ENCODE data around the gene BYSL.

The BYSL gene

DNA sequence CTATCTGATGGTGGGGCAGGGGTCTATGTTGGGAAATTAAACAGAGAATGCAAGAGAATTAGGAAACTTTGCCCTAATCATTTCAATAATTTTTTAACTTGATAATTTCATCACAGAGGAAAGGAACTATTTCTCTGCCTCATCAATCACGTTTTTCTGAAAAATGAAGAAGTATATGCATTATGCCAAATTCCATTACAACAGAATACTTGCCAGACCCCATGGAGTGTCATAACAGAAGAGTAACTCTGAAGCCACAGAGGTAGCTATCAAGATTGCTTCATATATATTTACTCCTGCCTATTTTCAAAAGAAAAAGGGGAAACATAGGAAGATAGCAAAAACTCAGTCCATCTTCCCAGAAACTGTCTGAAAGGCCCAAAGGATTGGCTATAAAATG lies 20.4 kb upstream of the BYSL start:
- H3K36me3 ChIP-seq (ENCODE audit: insufficient read depth, low read length) = peaks cover 10% of the 10 kb centered on the region; the same call in 1 of the 2 replicates
- H3K9me2 ChIP-seq (replicated peaks; ENCODE audit: low read depth, low read length) = no peaks in the 10 kb centered on the region
- no peaks in the 10 kb centered on the region for H3K79me2 ChIP-seq (ENCODE audit: insufficient read depth, low read length)
- TF ChIP-seq EZH2phosphoT487 (IDR thresholded peaks at IDR 0.05; ENCODE audit: borderline replicate concordance) = no peak
- TF ChIP-seq, protein P1, sequence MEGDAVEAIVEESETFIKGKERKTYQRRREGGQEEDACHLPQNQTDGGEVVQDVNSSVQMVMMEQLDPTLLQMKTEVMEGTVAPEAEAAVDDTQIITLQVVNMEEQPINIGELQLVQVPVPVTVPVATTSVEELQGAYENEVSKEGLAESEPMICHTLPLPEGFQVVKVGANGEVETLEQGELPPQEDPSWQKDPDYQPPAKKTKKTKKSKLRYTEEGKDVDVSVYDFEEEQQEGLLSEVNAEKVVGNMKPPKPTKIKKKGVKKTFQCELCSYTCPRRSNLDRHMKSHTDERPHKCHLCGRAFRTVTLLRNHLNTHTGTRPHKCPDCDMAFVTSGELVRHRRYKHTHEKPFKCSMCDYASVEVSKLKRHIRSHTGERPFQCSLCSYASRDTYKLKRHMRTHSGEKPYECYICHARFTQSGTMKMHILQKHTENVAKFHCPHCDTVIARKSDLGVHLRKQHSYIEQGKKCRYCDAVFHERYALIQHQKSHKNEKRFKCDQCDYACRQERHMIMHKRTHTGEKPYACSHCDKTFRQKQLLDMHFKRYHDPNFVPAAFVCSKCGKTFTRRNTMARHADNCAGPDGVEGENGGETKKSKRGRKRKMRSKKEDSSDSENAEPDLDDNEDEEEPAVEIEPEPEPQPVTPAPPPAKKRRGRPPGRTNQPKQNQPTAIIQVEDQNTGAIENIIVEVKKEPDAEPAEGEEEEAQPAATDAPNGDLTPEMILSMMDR (conservative IDR thresholded peaks at IDR 0.05; ENCODE audit: low read length) = no peak
- H3K4me2 ChIP-seq (ENCODE audit: low read depth, low read length, poor library complexity, severe bottlenecking) = no peak overlapping the region
- no peak overlapping the region for H3K4me3 ChIP-seq (ENCODE audit: low read length, poor library complexity, severe bottlenecking)
- no peaks in the 10 kb centered on the region for H3F3A ChIP-seq (ENCODE audit: low read depth)
- no peaks in the 10 kb centered on the region for H3K27me3 ChIP-seq (ENCODE audit: insufficient read depth, low read length, poor library complexity, severe bottlenecking)
- H3K9me3 ChIP-seq (ENCODE audit: insufficient read depth, low read depth, low read length) = no peaks in the 10 kb centered on the region
- no peak overlapping the region for H2AFZ ChIP-seq (ENCODE audit: low read length)
- no peaks in the 10 kb centered on the region for H4K20me1 ChIP-seq (ENCODE audit: insufficient read depth, low read length, poor library complexity, severe bottlenecking)
- no peak overlapping the region for H3K9ac ChIP-seq (ENCODE audit: low read depth, low read length, poor library complexity, severe bottlenecking)
- peaks cover 11% of the 10 kb centered on the region for H3K4me1 ChIP-seq (ENCODE audit: insufficient read depth, low read length, poor library complexity, severe bottlenecking)

DNA sequence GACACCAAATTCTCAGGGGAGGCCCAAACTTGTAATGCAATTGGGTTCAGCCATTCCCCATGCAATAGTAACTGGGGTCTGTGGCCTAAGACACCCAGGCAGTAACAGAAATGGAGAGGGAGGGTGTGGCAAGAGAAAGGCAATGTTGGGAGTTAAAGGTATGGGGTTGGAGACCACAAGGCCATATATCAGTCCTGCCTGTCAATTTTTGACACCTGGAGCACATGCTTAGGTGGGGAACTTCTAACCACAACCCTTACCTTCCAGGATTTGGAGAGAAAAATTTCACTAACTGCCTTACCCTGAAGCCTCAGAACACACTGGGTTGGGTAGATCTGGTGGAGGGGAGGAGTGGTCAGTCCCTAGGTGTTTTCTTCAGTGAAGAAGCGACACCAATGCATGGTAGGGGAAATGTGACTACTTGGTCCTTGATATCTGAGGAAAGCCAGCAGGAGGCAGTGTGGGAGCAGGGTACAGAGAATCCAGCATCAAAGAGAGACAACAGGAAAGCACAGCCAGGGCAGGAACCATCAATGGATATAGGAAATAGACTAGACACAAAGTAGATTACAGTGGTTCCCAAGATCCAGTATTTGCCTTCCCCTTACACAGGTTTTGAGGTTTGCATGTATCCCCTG lies 19.3 kb upstream of the BYSL start:
- TF ChIP-seq, protein P1 (conservative IDR thresholded peaks at IDR 0.05; ENCODE audit: low read length) = peak; percentile 78
- TF ChIP-seq EZH2phosphoT487 (IDR thresholded peaks at IDR 0.05; ENCODE audit: borderline replicate concordance) = no peak
- H3K9me3 ChIP-seq (ENCODE audit: insufficient read depth, low read depth, low read length) = no peaks in the 10 kb centered on the region

DNA sequence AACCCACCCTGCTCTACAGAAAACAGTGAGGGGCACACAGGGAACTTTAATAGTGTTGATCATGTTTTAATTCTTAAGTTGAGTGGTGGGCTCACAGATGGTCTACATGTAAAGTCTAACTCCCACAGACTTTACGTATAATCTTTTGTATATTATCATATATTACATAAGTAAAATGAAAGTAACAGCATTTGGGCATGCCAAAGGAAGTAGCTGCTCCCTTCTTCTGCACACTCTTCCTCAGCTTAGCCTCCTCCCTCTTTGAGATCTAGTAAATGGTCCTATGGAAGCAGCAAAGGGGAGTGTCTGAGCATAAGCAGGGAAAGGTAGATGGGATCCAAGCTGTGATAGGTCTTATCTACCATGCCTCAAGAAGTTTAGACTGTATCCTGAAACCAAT lies 11.6 kb upstream of the BYSL start:
- Histone ChIP-seq H3K4me1 (ENCODE audit: insufficient read depth, low read length, poor library complexity, severe bottlenecking) (peaks cover 2% of the 10 kb centered on the region), H3K4me2 (ENCODE audit: low read depth, low read length, poor library complexity, severe bottlenecking) (no peak overlapping the region), H3F3A (ENCODE audit: low read depth) (no peaks in the 10 kb centered on the region), H3K79me2 (ENCODE audit: insufficient read depth, low read length) (peaks cover 13% of the 10 kb centered on the region; the same call in 1 of the 2 replicates), H4K20me1 (ENCODE audit: insufficient read depth, low read length, poor library complexity, severe bottlenecking) (no peaks in the 10 kb centered on the region), H3K9me3 (ENCODE audit: insufficient read depth, low read depth, low read length) (no peaks in the 10 kb centered on the region), H3K27me3 (ENCODE audit: insufficient read depth, low read length, poor library complexity, severe bottlenecking) (no peaks in the 10 kb centered on the region), H3K4me3 (ENCODE audit: low read length, poor library complexity, severe bottlenecking) (no peak overlapping the region), H3K36me3 (ENCODE audit: insufficient read depth, low read length) (peaks cover 46% of the 10 kb centered on the region; the same call in 1 of the 2 replicates), H3K9me2 (replicated peaks; ENCODE audit: low read depth, low read length) (no peaks in the 10 kb centered on the region), H3K9ac (ENCODE audit: low read depth, low read length, poor library complexity, severe bottlenecking) (no peak overlapping the region), H2AFZ (ENCODE audit: low read length) (no peak overlapping the region)
- no peak for TF ChIP-seq EZH2phosphoT487 (IDR thresholded peaks at IDR 0.05; ENCODE audit: borderline replicate concordance)
- TF ChIP-seq, protein P1 (conservative IDR thresholded peaks at IDR 0.05; ENCODE audit: low read length) = no peak

More for the DNA sequence above, 19.3 kb upstream of the BYSL start:
- H3K79me2 ChIP-seq (ENCODE audit: insufficient read depth, low read length) = no peaks in the 10 kb centered on the region
- H3F3A ChIP-seq (ENCODE audit: low read depth) = no peaks in the 10 kb centered on the region
- no peak overlapping the region for H3K9ac ChIP-seq (ENCODE audit: low read depth, low read length, poor library complexity, severe bottlenecking)
- H2AFZ ChIP-seq (ENCODE audit: low read length) = no peak overlapping the region
- H3K4me3 ChIP-seq (ENCODE audit: low read length, poor library complexity, severe bottlenecking) = no peak overlapping the region
- H4K20me1 ChIP-seq (ENCODE audit: insufficient read depth, low read length, poor library complexity, severe bottlenecking) = no peaks in the 10 kb centered on the region
- no peaks in the 10 kb centered on the region for H3K9me2 ChIP-seq (replicated peaks; ENCODE audit: low read depth, low read length)
- H3K27me3 ChIP-seq (ENCODE audit: insufficient read depth, low read length, poor library complexity, severe bottlenecking) = no peaks in the 10 kb centered on the region
- H3K36me3 ChIP-seq (ENCODE audit: insufficient read depth, low read length) = peaks cover 21% of the 10 kb centered on the region; the same call in 1 of the 2 replicates
- peaks cover 3% of the 10 kb centered on the region for H3K4me1 ChIP-seq (ENCODE audit: insufficient read depth, low read length, poor library complexity, severe bottlenecking)
- H3K4me2 ChIP-seq (ENCODE audit: low read depth, low read length, poor library complexity, severe bottlenecking) = no peak overlapping the region
